Muscle layer of duodenum (tissue), 2 donors: ENCODE measurements around the gene PCED1A.

Experiments used
- H3K27ac ChIP-seq: one replicate; pipeline ENCODE4 v1.7.0; 2013; ENCODE audit warnings: mild to moderate bottlenecking, low read length
- H3K27me3 ChIP-seq: one replicate; pipeline ENCODE4 v1.7.0; 2013; ENCODE audit warnings: low read depth, mild to moderate bottlenecking, control low read depth, low read length
- H3K36me3 ChIP-seq, 2 donors: one replicate each; pipeline ENCODE4 v1.7.0; 2013; ENCODE audit warnings: low read length in 2 of 2, control low read depth in 1 of 2, mild to moderate bottlenecking in 1 of 2; ENCODE audit not compliant: insufficient read depth in 2 of 2, control insufficient read depth in 1 of 2
- H3K4me1 ChIP-seq, 2 donors: one replicate each; pipeline ENCODE4 v1.7.0; 2013; ENCODE audit warnings: low read length in 2 of 2, mild to moderate bottlenecking in 2 of 2, control low read depth in 1 of 2, moderate library complexity in 1 of 2; ENCODE audit not compliant: insufficient read depth in 2 of 2, control insufficient read depth in 1 of 2
- H3K4me3 ChIP-seq, 2 donors: one replicate each; pipeline ENCODE4 v1.7.0; 2013; ENCODE audit warnings: low read length in 2 of 2, low read depth in 1 of 2, mild to moderate bottlenecking in 1 of 2
- H3K9me3 ChIP-seq, 2 donors: one replicate each; pipeline ENCODE4 v1.7.0; 2013; ENCODE audit warnings: low read length in 2 of 2, control low read depth in 1 of 2, mild to moderate bottlenecking in 1 of 2; ENCODE audit not compliant: control insufficient read depth in 1 of 2
- donor health status: healthy.

Gene PCED1A

DNA sequence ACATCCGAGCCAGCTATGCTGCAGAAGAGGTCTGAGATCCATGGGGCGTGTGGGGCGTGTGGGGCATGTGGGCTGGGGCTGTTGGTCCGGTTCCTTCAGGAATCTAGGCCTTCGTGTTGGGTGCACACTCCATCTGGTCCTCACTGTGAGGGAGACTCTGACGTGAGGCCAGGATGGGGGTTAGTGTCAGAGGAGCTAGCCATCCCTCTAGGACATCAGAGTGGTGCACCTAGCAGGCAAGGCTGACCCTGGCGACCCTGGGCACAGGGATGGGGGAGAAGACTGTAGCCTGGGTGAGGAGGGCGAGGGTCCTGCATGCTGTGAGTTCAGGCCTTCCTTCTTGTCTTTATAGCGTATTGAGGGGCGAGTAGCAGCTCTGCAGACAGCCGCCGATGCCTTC is 24.2 kb upstream of the PCED1A start:
- H3K36me3 ChIP-seq = peaks cover 30 to 63% of the 10 kb centered on the region in 2 donors
- H3K27me3 ChIP-seq = no peaks in the 10 kb centered on the region
- H3K4me1 ChIP-seq = no peaks in the 10 kb centered on the region
- H3K4me3 ChIP-seq = no peak overlapping the region
- H3K27ac ChIP-seq = no peak overlapping the region
- H3K9me3 ChIP-seq = no peaks in the 10 kb centered on the region

DNA sequence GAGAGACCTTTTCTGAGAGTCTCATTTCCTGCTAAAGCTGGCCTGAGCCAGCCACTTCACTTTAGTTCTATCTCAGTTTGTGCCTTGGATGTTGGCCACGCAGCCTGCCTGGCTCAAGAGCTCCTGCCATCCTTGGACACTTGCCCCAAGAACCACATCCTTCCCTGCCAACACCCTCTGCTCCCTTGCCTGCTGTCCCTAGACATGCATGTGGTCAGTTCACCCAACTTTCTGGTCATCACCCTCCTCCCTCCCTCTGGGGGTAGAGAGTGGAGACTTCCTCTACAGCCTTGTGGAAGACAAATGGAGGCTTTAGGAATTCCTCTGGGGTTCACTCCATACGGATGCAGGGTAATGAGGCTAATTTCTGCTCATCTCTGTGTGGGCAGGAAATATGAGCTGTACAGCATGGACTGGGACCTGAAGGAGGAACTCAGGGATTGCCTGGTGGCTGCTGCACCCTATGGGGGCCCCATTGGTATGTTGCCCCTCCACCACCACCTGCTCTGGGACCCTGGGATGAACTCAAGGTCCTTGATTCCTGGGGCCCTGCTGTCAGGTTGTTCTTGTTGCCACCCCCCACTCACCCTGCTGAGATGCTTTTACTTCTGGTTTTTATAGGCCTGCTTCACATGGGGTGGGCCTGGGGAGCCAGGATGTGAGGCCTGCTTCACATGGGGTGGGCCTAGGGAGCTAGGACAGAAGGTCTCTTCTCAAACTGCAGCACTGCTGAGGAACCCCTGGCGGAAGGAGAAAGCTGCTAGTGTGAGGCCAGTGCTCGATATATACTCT is 19.1 kb upstream of the PCED1A start:
- H3K27me3 ChIP-seq = no peaks in the 10 kb centered on the region
- no peaks in the 10 kb centered on the region for H3K9me3 ChIP-seq
- H3K36me3 ChIP-seq = peaks cover 12 to 36% of the 10 kb centered on the region in 2 donors
- H3K4me1 ChIP-seq = no peaks in the 10 kb centered on the region
- no peak overlapping the region for H3K27ac ChIP-seq
- H3K4me3 ChIP-seq = no peak overlapping the region

DNA sequence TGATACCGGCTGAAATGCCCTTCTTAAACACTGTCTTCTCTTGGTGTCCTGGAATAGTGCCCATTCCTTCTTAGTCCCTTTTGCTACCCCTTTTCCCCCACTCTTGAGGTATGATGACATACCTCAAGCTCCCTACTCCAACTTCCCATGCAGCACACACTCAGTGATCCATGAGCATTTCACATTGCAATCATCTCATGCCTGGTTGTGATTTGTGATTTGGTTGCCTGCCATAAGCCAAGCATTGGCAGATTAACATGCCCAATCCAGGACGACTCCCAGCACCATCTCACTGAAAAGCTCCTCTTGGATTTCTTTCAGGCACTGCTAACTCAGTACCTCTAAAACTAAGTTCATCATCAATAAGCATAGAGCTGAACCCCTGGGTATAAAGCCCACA is 18.1 kb upstream of the PCED1A start:
- Histone ChIP-seq H3K9me3 (no peaks in the 10 kb centered on the region), H3K4me1 (no peaks in the 10 kb centered on the region), H3K4me3 (no peak overlapping the region), H3K36me3 (peaks cover 11 to 28% of the 10 kb centered on the region in 2 donors), H3K27ac (no peak overlapping the region), H3K27me3 (no peaks in the 10 kb centered on the region)

DNA sequence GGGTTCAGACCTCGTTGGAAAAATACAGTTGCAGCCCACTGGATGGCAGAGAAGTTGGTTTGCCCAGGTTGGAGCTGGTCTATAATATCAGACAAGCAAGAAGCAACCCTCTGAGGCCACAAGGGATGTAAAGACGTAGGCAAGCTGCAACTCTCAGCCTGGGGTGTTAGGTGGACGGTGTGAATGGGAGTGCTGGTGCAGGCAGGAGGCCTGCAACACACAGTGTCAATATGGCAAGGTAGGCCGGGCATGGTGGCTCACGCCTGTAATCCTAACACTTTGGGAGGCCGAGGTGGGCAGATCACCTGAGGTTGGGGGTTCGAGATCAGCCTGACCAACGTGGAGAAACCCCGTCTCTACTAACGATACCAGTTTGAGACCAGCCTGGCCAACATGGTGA is 10.6 kb upstream of the PCED1A start:
- Histone ChIP-seq H3K4me3 (no peak overlapping the region), H3K4me1 (peaks cover 0 to 3% of the 10 kb centered on the region in 2 donors), H3K9me3 (no peaks in the 10 kb centered on the region), H3K27me3 (no peaks in the 10 kb centered on the region), H3K36me3 (no peaks in the 10 kb centered on the region), H3K27ac (no peak overlapping the region)

DNA sequence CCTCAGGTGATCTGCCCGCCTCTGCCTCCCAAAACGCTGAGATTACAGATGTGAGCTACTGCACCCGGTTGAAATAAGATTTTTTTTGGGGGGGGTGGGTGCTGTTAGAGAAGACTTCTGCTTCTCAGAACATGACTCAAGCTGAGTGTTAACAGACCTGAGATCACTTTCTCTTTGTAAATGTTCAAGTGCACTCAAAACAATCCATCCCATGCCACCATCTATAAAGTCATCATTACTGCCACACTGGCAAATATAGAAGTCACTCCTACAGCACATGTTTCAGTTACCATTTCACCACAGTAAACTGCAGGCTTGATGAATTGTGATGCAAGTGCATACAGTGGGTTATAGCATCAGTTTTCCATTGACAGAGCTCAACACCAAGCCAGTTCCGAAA is 9.1 kb upstream of the PCED1A start:
- no peak overlapping the region for H3K27ac ChIP-seq
- H3K4me1 ChIP-seq = peaks cover 0 to 3% of the 10 kb centered on the region in 2 donors
- no peaks in the 10 kb centered on the region for H3K27me3 ChIP-seq
- H3K36me3 ChIP-seq = peaks cover 0 to 4% of the 10 kb centered on the region in 2 donors
- no peaks in the 10 kb centered on the region for H3K9me3 ChIP-seq
- no peak overlapping the region for H3K4me3 ChIP-seq

DNA sequence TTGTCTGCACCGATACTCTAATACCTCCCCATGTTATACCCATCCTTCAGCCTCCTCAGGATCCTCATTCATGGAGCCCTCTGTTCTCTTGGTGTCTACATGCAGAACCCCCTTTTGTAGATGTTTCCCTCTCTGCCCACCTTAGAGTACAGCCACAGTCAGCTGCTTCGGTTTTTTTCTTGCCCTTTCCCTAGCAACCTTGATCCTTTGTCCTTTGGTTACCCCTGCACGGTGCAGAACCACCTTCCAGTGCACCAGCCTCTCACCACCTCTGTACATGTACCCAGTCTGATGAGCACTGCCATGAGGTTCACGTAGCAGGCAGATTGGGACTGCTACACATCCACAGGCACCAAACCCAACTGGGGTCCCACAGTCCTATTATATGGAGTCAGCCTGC is 7.3 kb upstream of the PCED1A start:
- Histone ChIP-seq H3K4me3 (no peak overlapping the region), H3K9me3 (no peaks in the 10 kb centered on the region), H3K27ac (no peak overlapping the region), H3K36me3 (peaks cover 0 to 6% of the 10 kb centered on the region in 2 donors), H3K27me3 (no peaks in the 10 kb centered on the region), H3K4me1 (peaks cover 0 to 3% of the 10 kb centered on the region in 2 donors)

DNA sequence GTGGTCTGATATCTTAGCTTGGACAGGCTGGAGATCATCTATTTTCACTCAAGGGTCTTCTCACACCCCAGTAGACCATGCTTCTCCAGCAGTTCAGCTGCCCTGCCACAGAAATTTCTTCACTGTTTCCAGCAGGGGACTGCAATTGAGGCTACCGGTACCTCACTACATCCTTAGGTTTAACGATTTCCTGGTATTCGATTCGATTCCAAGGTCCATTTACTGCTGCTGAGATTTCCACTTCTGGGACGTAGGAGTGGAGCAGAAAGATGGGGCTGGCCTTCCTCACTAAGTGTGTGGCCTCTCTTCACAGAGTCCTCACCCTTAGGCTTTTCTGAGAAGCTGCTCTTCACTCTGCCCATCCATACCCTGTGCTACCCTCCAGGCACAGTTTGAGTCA is 6.2 kb upstream of the PCED1A start:
- Histone ChIP-seq H3K27me3 (no peaks in the 10 kb centered on the region), H3K36me3 (peaks cover 0 to 6% of the 10 kb centered on the region in 2 donors), H3K4me3 (no peak overlapping the region), H3K4me1 (peaks cover 0 to 2% of the 10 kb centered on the region in 2 donors), H3K27ac (no peak overlapping the region), H3K9me3 (no peaks in the 10 kb centered on the region)

DNA sequence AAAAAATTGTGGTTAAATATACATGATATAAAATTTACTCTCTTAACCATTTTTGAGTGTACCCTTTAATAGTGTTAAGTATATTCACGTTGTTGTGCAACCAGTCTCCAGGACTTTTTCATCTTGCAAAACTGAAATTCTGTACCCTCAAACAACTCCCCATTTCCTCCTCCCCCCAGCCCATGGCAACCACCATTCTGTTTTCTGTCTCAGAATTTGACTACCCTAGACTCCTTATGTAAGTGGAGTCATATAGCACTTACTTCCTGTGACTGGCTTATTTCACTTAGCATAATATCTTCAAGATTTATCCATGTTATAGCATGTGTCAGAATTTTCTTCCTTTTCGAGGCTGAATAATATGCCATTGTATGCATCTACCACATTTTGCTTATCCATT is 5.2 kb upstream of the PCED1A start:
- Histone ChIP-seq H3K27me3 (no peaks in the 10 kb centered on the region), H3K36me3 (peaks cover 0 to 6% of the 10 kb centered on the region in 2 donors)

DNA sequence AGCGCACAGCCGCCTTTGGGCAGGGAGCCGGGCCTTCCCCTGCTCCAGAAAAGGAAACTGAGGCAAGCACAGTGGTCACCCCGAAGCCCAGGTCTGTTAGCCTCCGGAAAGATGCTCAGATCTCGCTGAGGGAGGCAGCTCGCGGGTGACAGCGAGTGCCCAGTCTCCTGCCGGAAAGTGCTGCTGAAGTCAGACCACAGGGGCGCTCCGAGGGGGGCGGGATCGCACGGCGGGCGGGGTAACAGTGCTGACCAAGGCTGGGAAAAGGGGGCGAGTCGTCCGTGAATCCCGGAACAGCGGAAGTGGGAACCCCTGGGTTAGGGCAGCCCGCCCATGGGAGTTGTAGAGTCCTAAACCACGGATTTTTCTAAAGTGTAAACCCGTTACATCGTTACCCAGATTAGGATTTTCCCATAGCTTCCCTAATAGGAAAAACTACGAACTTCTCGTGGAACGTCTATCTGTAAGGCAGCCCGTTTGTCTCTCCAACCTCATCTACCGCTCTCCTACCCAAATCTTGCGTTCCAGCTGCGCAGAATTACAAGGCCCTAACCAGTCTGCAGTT is 594 bp upstream of the PCED1A start:
- Histone ChIP-seq H3K4me1 (peaks cover 4 to 13% of the 10 kb centered on the region in 2 donors), H3K27ac (peak overlapping the region; percentile 81), H3K27me3 (no peaks in the 10 kb centered on the region), H3K9me3 (no peaks in the 10 kb centered on the region), H3K36me3 (peaks cover 5 to 6% of the 10 kb centered on the region in 2 donors), H3K4me3 (peak overlapping the region; percentile 75 to 91)

More for the DNA sequence above, 5.2 kb upstream of the PCED1A start:
- Histone ChIP-seq H3K4me3 (no peak overlapping the region), H3K27ac (no peak overlapping the region), H3K9me3 (no peaks in the 10 kb centered on the region), H3K4me1 (peaks cover 4 to 7% of the 10 kb centered on the region in 2 donors)

DNA sequence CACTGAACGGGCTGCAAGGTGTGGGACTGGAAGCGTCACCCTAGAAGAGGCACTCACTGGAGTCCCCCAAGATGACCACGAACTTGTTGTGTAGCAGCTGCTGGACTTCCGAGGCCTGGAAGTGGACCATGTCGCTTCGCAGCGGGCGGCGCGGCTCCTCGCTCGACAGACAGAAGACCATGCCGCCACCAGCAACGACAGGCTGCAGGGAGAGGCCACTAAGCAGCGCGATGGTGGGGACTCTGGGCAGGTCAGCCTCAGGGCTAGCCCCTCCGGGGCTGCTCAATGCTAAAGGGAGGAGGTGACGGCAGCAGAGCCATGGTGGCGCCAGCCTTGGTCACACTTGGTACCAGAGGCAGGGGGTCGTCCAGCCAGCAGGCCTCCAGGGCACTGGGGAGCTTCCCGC is 720 bp downstream of the PCED1A start:
- Histone ChIP-seq H3K9me3 (no peaks in the 10 kb centered on the region), H3K4me1 (peaks cover 4 to 13% of the 10 kb centered on the region in 2 donors), H3K27me3 (no peaks in the 10 kb centered on the region), H3K4me3 (peak overlapping the region; percentile 67 to 91), H3K27ac (no peak overlapping the region), H3K36me3 (peaks cover 5 to 11% of the 10 kb centered on the region in 2 donors)

DNA sequence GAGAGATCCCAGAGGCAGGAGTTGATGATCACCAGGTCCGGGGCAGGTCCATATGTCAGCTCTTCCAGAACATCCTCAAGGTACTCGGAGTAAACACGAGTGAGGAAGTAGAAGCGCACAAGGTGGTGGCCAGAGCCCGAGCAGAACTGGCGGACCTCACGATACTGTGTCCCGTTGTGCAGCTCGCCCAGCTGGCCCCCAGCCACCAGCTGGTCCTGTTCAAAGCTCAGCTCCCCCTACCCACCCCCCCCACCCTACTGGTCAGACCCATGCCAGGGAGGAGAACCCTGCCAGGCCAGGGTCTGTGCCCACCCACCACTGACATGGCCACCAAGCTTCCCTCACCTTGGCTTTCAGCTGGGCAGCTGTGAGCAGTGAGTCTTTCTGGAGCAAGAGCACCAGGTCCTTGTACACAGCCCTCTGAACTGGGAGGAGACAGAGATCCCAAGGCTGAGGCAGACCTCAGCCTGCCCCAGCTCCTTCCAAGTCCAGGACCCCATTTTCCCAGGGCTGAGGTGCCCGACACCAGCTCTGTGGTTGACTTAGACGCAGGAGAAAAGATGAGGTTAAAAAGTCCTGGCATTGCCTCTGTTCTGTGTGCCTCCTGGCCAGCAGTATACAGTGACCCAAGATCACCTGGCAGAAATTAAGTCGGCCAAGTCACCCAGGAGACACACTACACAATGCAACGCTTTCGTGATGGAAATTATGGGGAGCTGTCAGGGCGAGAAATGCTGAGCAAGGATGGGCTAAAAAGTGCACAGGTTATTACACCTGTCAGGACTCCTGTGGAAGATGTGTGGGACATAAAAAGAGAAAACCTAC is 1.4 kb downstream of the PCED1A start:
- Histone ChIP-seq H3K9me3 (no peaks in the 10 kb centered on the region), H3K27ac (no peak overlapping the region), H3K36me3 (peaks cover 5 to 7% of the 10 kb centered on the region in 2 donors), H3K4me1 (peaks cover 4 to 13% of the 10 kb centered on the region in 2 donors), H3K27me3 (no peaks in the 10 kb centered on the region), H3K4me3 (peak overlapping the region; percentile 67 to 91)
